Hindlimb muscle (tissue), 1 donor: ENCODE measurements around the gene TNS3. TPM values are rescaled to one million over a fixed set of nuclear protein-coding genes. Genes with fewer than 3 reads are reported as not detected.
A peak's percentile ranks its signal among the peaks of the same experiment; 100 is the strongest.
"Not testable (repeated sequence)": the region's sequence is repeated elsewhere in the genome, so short reads cannot be mapped to it uniquely, and the experiment has no call there.

Experiments
- DNase-seq: peaks from one replicate; pipeline ENCODE4 v3.0.0-alpha.2; 2013
- polyA plus RNA-seq: library from polyadenylated mRNA; unstranded; fragments of 120-200 nt; gene quantifications from one replicate; pipeline ENCODE4 v1.2.1, GENCODE V29; 2013; ENCODE audit not compliant: insufficient read length

TNS3 gene
- polyA plus RNA-seq, 1 donor = 24.9 TPM

GRCh38 chr7:47444376-47445098, 137.4 kb downstream of the TNS3 start:
- DNase-seq = no peak

- no peak for DNase-seq
Observed at GRCh38 chr7:47443049-47443448, 138.9 kb downstream of the TNS3 start.

- no peak for DNase-seq
Observed at GRCh38 chr7:47442605-47442865, 139.4 kb downstream of the TNS3 start.

- no peak for DNase-seq
Observed at GRCh38 chr7:47441796-47442604, 139.9 kb downstream of the TNS3 start.

- DNase-seq = not testable (repeated sequence)
Observed at GRCh38 chr7:47441048-47441447, 140.9 kb downstream of the TNS3 start.

- no peak for DNase-seq
Observed at GRCh38 chr7:47440320-47440719, 141.6 kb downstream of the TNS3 start.

- no peak for DNase-seq
Observed at GRCh38 chr7:47439181-47439667, 142.7 kb downstream of the TNS3 start.

GRCh38 chr7:47438411-47439029, 143.4 kb downstream of the TNS3 start:
- no peak for DNase-seq

GRCh38 chr7:47435889-47436312, 146.0 kb downstream of the TNS3 start:
- DNase-seq = peak; percentile 63

GRCh38 chr7:47433564-47433895, 148.4 kb downstream of the TNS3 start:
- no peak for DNase-seq

- DNase-seq = no peak
Observed at GRCh38 chr7:47432671-47433563, 149.0 kb downstream of the TNS3 start.

GRCh38 chr7:47430422-47430821, 151.5 kb downstream of the TNS3 start:
- DNase-seq = no peak

GRCh38 chr7:47428768-47429472, 153.0 kb downstream of the TNS3 start:
- DNase-seq = no peak

GRCh38 chr7:47428052-47428767, 153.7 kb downstream of the TNS3 start:
- DNase-seq = no peak

- DNase-seq = no peak
Observed at GRCh38 chr7:47427051-47427643, 154.8 kb downstream of the TNS3 start.

- no peak for DNase-seq
Observed at GRCh38 chr7:47424523-47424922, 157.4 kb downstream of the TNS3 start.

- DNase-seq = no peak
Observed at GRCh38 chr7:47423196-47423595, 158.7 kb downstream of the TNS3 start.

- no peak for DNase-seq
Observed at GRCh38 chr7:47422611-47423010, 159.3 kb downstream of the TNS3 start.

GRCh38 chr7:47421456-47421855, 160.5 kb downstream of the TNS3 start:
- DNase-seq = no peak

GRCh38 chr7:47420122-47420780, 161.7 kb downstream of the TNS3 start:
- DNase-seq = no peak
